Keratinocyte (primary cell): ENCODE data around the gene GEN1. TPM values are rescaled to one million over a fixed set of nuclear protein-coding genes. Genes with fewer than 3 reads are reported as not detected.

Source experiments
- DNase-seq: peaks from one replicate; pipeline ENCODE4 v3.0.0-alpha.2; 2011; ENCODE audit warnings: low read depth, missing footprints, low spot score
- FAIRE-seq: peaks from 2 replicates; lab custom pipeline; 2011; peaks lifted over from hg19 to GRCh38; lab: Jason Lieb, UNC
- H2AFZ ChIP-seq: 2 replicates; pipeline ENCODE4 v1.6.0; 2012; ENCODE audit warnings: low read length, control low read depth, inconsistent platforms; ENCODE audit not compliant: control insufficient read depth
- H3K27ac ChIP-seq: 2 replicates; pipeline ENCODE4 v1.5.1; 2011; ENCODE audit warnings: low read length; ENCODE audit not compliant: control insufficient read depth, insufficient read depth
- H3K27me3 ChIP-seq: 3 replicates; pipeline ENCODE4 v1.6.0; 2011; ENCODE audit warnings: low read length; ENCODE audit not compliant: control insufficient read depth, insufficient read depth; ENCODE audit errors: extremely low read depth
- H3K36me3 ChIP-seq, 2 experiments: 2 replicates in 1 of 2; 3 replicates in 1 of 2; pipeline ENCODE4 v1.5.1; 2011; ENCODE audit warnings: low read length in 2 of 2, mild to moderate bottlenecking in 1 of 2; ENCODE audit not compliant: control insufficient read depth in 2 of 2, insufficient read depth in 2 of 2; ENCODE audit errors: extremely low read depth in 1 of 2
- H3K4me1 ChIP-seq: 3 replicates; pipeline ENCODE4 v1.5.1; 2011; ENCODE audit warnings: low read length; ENCODE audit not compliant: control insufficient read depth, insufficient read depth; ENCODE audit errors: extremely low read depth
- H3K4me2 ChIP-seq: 3 replicates; pipeline ENCODE4 v1.6.0; 2011; ENCODE audit warnings: low read depth, low read length; ENCODE audit not compliant: control insufficient read depth, insufficient read depth; ENCODE audit errors: extremely low read depth
- H3K4me3 ChIP-seq, 3 experiments: fragments of 200-600 bp in 1 of 3; sonication (generic) in 1 of 3; 2 replicates in 2 of 3; 3 replicates in 1 of 3; pipeline ENCODE4 v1.5.1; 2011 to 2016; ENCODE audit warnings: low read length in 3 of 3, mild to moderate bottlenecking in 3 of 3, control low read depth in 2 of 3, inconsistent platforms in 1 of 3, low read depth in 1 of 3, mixed read lengths in 1 of 3, mixed run types in 1 of 3, moderate library complexity in 1 of 3; ENCODE audit not compliant: control insufficient read depth in 2 of 3, insufficient read depth in 2 of 3; ENCODE audit errors: extremely low read depth in 1 of 3
- H3K79me2 ChIP-seq: 2 replicates; pipeline ENCODE4 v1.6.0; 2012; ENCODE audit warnings: low read length; ENCODE audit not compliant: control insufficient read depth, insufficient read depth
- H3K9ac ChIP-seq: 3 replicates; pipeline ENCODE4 v1.6.0; 2011; ENCODE audit warnings: low read length; ENCODE audit not compliant: control insufficient read depth, insufficient read depth; ENCODE audit errors: extremely low read depth
- H3K9me1 ChIP-seq: 3 replicates; pipeline ENCODE4 v1.6.0; 2011; ENCODE audit warnings: low read length; ENCODE audit not compliant: control insufficient read depth, insufficient read depth; ENCODE audit errors: extremely low read depth
- H3K9me3 ChIP-seq: 2 replicates; pipeline ENCODE4 v1.5.1; 2012; ENCODE audit warnings: low read depth, low read length; ENCODE audit not compliant: control insufficient read depth
- H4K20me1 ChIP-seq: 3 replicates; pipeline ENCODE4 v1.6.0; 2011; ENCODE audit warnings: low read length; ENCODE audit not compliant: control insufficient read depth, insufficient read depth; ENCODE audit errors: extremely low read depth
- EZH2 ChIP-seq: IDR thresholded peaks from one replicate; pipeline ENCODE4 v1.6.1; 2012; ENCODE audit warnings: inconsistent platforms, mild to moderate bottlenecking, low read length, moderate library complexity
- dilution Hi-C: fragments of 300-500 bp; cut with MboI; formaldehyde crosslinking; loops from one replicate; pipeline ENCODE4 v1.7.0; 2020; ENCODE audit warnings: low sequenced_read_pairs; ENCODE audit not compliant: extremely low pct_ligation_motif_present
- polyA plus RNA-seq, 5 experiments: library from polyadenylated mRNA; depleted of rRNA in 3 of 5; stranded (reverse) in 3 of 5; stranded (forward) in 1 of 5; unstranded in 1 of 5; fragments of >200 nt; gene quantifications; 1 replicate in 1 of 5; 2 replicates in 3 of 5; 3 replicates in 1 of 5; pipeline versions ENCODE4 v1.2.1 to v1.2.3, GENCODE V29; 2011 to 2012; ENCODE audit warnings: missing spikeins in 2 of 5, low read depth in 1 of 5, low replicate concordance in 1 of 5
- TF ChIP-seq, protein P1 (sequence below), 3 experiments: IDR thresholded peaks in 1 of 3; conservative IDR thresholded peaks in 1 of 3; optimal IDR thresholded peaks in 1 of 3; 2 replicates in 2 of 3; 3 replicates in 1 of 3; pipeline versions ENCODE3 to v1.5.1; 2011; ENCODE audit warnings: low read length in 3 of 3, mild to moderate bottlenecking in 3 of 3, moderate library complexity in 2 of 3, control low read depth in 1 of 3, inconsistent platforms in 1 of 3; ENCODE audit not compliant: insufficient read depth in 2 of 3; ENCODE audit errors: extremely low read depth in 1 of 3

GEN1 gene
- polyA plus RNA-seq, 1 donor (not counting 4 experiments of a cell fraction or from before 2014, with no cell fraction given) = 17.2 TPM

DNA sequence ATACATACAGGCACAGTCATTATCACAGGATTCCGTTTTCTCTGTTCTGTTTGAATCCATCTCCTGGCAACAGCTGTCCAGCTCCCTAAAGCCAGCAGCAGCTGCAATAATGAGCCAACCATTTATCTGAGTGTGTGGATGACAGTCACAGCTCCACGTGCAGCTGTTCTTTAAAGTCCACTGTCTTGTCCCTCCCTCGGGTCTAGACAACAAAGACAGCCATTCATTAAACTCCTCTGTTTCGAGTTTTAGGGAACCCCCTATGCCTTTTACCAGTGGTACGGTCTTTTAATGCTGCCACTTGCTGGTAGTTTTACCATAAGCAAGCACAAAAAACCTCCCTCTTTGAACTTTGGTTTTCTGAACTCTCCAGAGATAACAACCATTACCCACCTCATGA lies 46.3 kb downstream of the GEN1 start:
- no peaks in the 10 kb centered on the region for H3K27me3 ChIP-seq
- H2AFZ ChIP-seq = no peak overlapping the region
- no peaks in the 10 kb centered on the region for H3K9me1 ChIP-seq
- H3K36me3 ChIP-seq = no peaks in the 10 kb centered on the region
- H4K20me1 ChIP-seq = no peaks in the 10 kb centered on the region
- no peak overlapping the region for H3K27ac ChIP-seq
- H3K9me3 ChIP-seq = no peaks in the 10 kb centered on the region
- H3K79me2 ChIP-seq = no peaks in the 10 kb centered on the region
- dilution Hi-C loops = no loop called here
- no peak overlapping the region for H3K9ac ChIP-seq
- no peak overlapping the region for H3K4me3 ChIP-seq
- TF ChIP-seq EZH2 = no peak
- TF ChIP-seq, protein P1, sequence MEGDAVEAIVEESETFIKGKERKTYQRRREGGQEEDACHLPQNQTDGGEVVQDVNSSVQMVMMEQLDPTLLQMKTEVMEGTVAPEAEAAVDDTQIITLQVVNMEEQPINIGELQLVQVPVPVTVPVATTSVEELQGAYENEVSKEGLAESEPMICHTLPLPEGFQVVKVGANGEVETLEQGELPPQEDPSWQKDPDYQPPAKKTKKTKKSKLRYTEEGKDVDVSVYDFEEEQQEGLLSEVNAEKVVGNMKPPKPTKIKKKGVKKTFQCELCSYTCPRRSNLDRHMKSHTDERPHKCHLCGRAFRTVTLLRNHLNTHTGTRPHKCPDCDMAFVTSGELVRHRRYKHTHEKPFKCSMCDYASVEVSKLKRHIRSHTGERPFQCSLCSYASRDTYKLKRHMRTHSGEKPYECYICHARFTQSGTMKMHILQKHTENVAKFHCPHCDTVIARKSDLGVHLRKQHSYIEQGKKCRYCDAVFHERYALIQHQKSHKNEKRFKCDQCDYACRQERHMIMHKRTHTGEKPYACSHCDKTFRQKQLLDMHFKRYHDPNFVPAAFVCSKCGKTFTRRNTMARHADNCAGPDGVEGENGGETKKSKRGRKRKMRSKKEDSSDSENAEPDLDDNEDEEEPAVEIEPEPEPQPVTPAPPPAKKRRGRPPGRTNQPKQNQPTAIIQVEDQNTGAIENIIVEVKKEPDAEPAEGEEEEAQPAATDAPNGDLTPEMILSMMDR (optimal IDR thresholded peaks at IDR 0.05 in 1 of 3, IDR thresholded peaks at IDR 0.05 in 1 of 3, conservative IDR thresholded peaks at IDR 0.05 in 1 of 3; ENCODE audit: extremely low read depth in 1 of 3, insufficient read depth in 2 of 3, low read length in 3 of 3) = no peak
- H3K4me2 ChIP-seq = no peak overlapping the region
- FAIRE-seq (no peak), DNase-seq (no peak)
- H3K4me1 ChIP-seq = no peaks in the 10 kb centered on the region

- TF ChIP-seq, protein P1 (optimal IDR thresholded peaks at IDR 0.05 in 1 of 3, IDR thresholded peaks at IDR 0.05 in 1 of 3, conservative IDR thresholded peaks at IDR 0.05 in 1 of 3; ENCODE audit: extremely low read depth in 1 of 3, insufficient read depth in 2 of 3, low read length in 3 of 3) = no peak
- no peak for TF ChIP-seq EZH2
These were observed 46.9 kb downstream of the GEN1 start for GRCh38 chr2:17800693-17801458.

More at GRCh38 chr2:17800693-17801458, 46.9 kb downstream of the GEN1 start:
- Histone ChIP-seq H3K27me3 (no peaks in the 10 kb centered on the region), H3K4me3 (no peak overlapping the region), H3K4me2 (no peak overlapping the region), H3K9me1 (no peaks in the 10 kb centered on the region), H3K27ac (no peak overlapping the region), H2AFZ (no peak overlapping the region), H3K4me1 (no peaks in the 10 kb centered on the region), H3K36me3 (no peaks in the 10 kb centered on the region), H3K9ac (no peak overlapping the region), H4K20me1 (no peaks in the 10 kb centered on the region), H3K9me3 (no peaks in the 10 kb centered on the region), H3K79me2 (no peaks in the 10 kb centered on the region)
- dilution Hi-C loops = no loop called here
- DNase-seq = no peak
- no peak for FAIRE-seq
